Muscle of leg (tissue), 11 donors: Measurements from ENCODE around the gene PLEKHA5. TPM values are rescaled to one million over a fixed set of nuclear protein-coding genes. Genes with fewer than 3 reads are reported as not detected.
A peak's percentile ranks its signal among the peaks of the same experiment; 100 is the strongest.

Source experiments
- DNase-seq: peaks from one replicate; pipeline ENCODE4 v3.0.0; 2013
- H3K27ac ChIP-seq: one replicate; pipeline ENCODE4 v1.5.1; 2013; ENCODE audit warnings: mild to moderate bottlenecking, low read length, control low read depth
- H3K27me3 ChIP-seq: one replicate; pipeline ENCODE4 v1.6.1; 2013; ENCODE audit warnings: low read length; ENCODE audit not compliant: control insufficient read depth, insufficient read depth
- H3K36me3 ChIP-seq: one replicate; pipeline ENCODE4 v1.6.1; 2013; ENCODE audit warnings: low read length; ENCODE audit not compliant: control insufficient read depth, insufficient read depth
- H3K4me1 ChIP-seq: one replicate; pipeline ENCODE4 v1.6.1; 2013; ENCODE audit warnings: low read length; ENCODE audit not compliant: control insufficient read depth, insufficient read depth
- H3K4me3 ChIP-seq: one replicate; pipeline ENCODE4 v1.5.1; 2013; ENCODE audit warnings: low read length, control low read depth
- H3K9me3 ChIP-seq: replicated peaks from 2 replicates; pipeline ENCODE4 v1.6.1; 2013; ENCODE audit warnings: low read depth, low read length; ENCODE audit not compliant: control insufficient read depth
- WGBS: methylation state at CpG from one replicate; pipeline ENCODE4 v1.1.5; 2013; ENCODE audit warnings: missing lambda C conversion rate; ENCODE audit not compliant: insufficient coverage; 5-methylcytosine and 5-hydroxymethylcytosine counted together
- polyA plus RNA-seq, 8 donors: library from polyadenylated mRNA; unstranded; fragments of 120-200 nt; gene quantifications; one replicate each; pipeline versions ENCODE4 v1.2.1 to v1.2.3, GENCODE V29; 2013; ENCODE audit warnings: inconsistent platforms in 1 of 8, low replicate concordance in 1 of 8; ENCODE audit not compliant: insufficient read length in 8 of 8, insufficient read depth in 1 of 8
- total RNA-seq: library from RNA; stranded (reverse); fragments of 120-200 nt; gene quantifications from one replicate; pipeline ENCODE4 v1.2.4, GENCODE V29; 2013

The PLEKHA5 gene
- total and polyA plus RNA-seq, 9 donors = 13.2 to 24.6 (median 17.1) TPM

DNA sequence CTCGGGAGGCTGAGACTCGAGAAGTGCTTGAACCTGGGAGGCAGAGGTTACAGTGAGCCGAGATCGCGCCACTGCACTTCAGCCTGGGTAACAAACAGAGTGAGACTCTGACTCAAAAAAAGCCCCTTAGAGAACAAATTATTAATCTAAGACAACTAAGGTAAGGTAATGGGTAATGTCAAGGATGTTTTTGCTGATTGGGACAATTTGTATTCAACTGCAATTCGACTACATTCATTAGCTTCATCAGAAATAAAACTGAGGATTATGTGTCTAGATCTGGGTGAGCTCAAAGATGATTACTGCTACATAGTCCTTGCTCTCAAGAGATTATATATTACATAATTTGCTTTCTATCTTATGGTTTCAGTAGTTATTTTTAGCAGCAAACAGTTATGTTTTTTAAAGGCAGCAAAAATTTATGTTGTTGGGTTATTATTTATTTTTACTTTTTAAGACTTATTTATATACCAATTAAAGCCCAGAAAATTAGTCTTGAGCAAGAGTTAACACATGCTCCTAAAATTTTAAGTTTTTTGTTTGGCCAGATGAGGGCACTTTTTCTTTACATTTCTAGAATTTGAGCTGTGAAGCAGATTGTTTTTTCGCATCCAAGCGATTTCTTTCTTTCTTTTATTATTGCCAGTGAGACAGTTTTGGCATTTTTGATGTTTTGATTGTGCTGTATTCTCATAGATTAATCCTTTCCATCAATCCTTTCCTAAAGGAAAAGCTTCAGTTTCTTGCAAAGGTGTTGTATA, 52.3 kb downstream of the PLEKHA5 start:
- Histone ChIP-seq H3K36me3 (no peaks in the 10 kb centered on the region), H3K9me3 (no peaks in the 10 kb centered on the region), H3K27ac (no peak overlapping the region), H3K4me3 (no peak overlapping the region), H3K4me1 (no peaks in the 10 kb centered on the region), H3K27me3 (no peaks in the 10 kb centered on the region)
- DNase-seq = peak; percentile 45
- WGBS = no CpG with 5 or more reads among the region's 8 CpGs

DNA sequence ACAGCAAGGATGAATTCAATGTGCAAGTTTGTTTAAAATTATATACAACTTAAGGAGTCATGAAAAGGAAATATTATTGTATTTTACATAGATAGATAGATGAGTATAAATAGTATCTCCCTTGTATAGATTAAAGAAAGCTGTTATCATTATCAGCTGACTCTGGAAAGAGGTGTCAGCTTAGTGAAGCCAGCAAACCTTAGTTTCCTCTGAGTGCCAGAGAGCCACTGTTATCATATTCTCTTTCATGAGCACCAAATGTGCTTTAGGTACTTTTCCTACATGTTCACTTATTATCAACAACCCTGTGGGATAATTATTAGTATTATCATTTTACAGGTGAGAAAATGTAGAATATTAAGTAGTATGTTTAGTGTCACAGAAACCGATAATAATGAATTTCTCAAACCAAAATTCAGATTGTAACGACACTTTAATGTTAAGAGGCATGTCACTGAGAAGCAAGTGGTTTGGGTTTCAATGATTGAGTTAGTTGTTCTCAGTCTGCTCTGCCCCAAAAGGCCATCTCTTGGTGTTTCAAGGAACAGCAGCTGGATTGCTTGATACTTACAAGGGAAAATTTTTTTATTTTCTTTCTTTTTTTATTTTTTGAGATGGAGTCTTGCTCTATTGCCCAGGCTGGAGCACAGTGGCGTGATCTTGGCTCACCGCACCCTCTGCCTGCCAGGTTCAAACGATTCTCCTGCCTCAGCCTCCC, 53.7 kb downstream of the PLEKHA5 start:
- Histone ChIP-seq H3K4me1 (no peaks in the 10 kb centered on the region), H3K27ac (no peak overlapping the region)
- no peak for DNase-seq

DNA sequence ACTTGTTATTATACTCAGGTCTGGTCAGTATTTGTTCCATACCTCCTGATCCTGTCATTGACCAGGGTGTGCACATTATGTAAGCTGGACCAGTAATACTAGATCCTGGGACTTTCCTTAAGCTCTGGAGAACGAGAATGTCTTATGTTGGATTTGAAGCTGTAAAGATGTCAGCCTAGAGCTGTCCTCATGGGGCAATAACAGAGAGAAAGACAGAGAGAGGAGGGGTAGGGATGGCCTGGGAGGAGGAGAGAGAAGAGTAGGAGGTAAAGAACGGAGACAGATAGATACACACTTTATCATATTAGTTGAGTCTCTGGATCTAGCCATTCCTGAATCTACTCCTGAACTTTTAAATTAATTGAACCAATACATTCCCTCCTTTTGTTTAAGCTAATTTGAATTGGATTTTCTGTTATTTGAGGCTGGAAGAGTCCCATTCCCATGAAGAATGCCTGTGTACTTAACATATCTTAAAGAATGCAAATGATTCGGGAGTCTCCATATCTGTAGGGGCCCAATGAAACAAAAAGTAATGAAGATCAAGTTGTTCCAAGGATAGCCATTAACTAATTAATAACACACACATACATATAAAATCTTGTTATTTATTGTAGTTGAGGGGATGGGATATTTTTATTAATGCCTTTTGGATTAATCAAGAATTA, 55.9 kb downstream of the PLEKHA5 start:
- no peak overlapping the region for H3K4me3 ChIP-seq
- H3K9me3 ChIP-seq = no peaks in the 10 kb centered on the region
- H3K27ac ChIP-seq = no peak overlapping the region
- no peaks in the 10 kb centered on the region for H3K4me1 ChIP-seq
- no peak for DNase-seq
- no peaks in the 10 kb centered on the region for H3K27me3 ChIP-seq
- no CpG with 5 or more reads among the region's 3 CpGs for WGBS
- no peaks in the 10 kb centered on the region for H3K36me3 ChIP-seq

More for the DNA sequence above, 53.7 kb downstream of the PLEKHA5 start:
- no peaks in the 10 kb centered on the region for H3K9me3 ChIP-seq
- no peak overlapping the region for H3K4me3 ChIP-seq
- H3K36me3 ChIP-seq = no peaks in the 10 kb centered on the region
- H3K27me3 ChIP-seq = no peaks in the 10 kb centered on the region
- WGBS = 91% methylated on average over 4 of the region's 5 CpGs

DNA sequence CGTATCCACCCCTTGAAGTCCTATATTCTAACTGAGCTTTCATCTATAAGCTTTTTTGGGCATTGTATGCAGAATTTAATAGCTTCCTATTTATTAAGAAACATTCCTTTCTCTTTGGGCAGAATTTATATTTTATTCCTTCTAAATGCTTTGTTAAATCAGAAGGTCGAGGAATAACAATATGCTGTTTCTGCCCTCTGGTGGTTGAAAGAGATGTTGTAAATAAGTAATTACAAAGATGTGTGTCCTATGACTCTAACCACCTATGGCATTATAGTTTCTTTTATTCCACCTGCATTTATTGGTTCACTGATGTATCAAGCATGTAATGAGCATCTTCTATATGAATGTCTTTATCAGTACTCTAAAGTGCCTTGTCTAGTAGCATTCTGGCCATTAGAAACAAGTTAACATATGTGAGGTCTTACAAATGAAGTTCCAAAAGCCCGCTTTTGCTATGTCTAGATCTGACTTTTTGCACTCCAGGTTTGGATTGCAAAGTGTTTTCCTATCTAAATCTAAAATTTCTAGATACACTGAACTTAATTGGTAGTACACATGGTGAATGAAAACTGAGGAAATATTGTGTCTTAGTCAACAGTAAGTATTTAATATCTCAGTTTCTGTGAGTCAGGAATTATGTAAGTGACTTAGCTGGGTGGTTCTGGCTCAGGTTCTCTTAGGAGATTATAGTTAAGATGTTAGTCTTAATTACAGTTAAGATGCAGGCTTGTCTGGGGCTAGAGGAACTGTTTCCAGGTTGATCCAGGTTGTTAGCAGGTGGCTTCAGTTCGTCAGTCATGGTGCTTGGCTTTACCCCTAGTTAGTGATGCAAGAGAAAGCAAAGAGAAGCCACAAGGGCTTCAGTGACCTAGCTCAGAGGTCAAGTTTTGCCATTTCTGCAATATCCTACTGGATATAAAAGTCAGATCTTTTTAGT, 57.5 kb downstream of the PLEKHA5 start:
- WGBS = no CpG with 5 or more reads among the region's 4 CpGs
- H3K4me1 ChIP-seq = peaks cover 3% of the 10 kb centered on the region
- no peaks in the 10 kb centered on the region for H3K27me3 ChIP-seq
- no peaks in the 10 kb centered on the region for H3K9me3 ChIP-seq
- peak; percentile 74 for DNase-seq
- no peak overlapping the region for H3K27ac ChIP-seq
- H3K36me3 ChIP-seq = no peaks in the 10 kb centered on the region
- H3K4me3 ChIP-seq = no peak overlapping the region

DNA sequence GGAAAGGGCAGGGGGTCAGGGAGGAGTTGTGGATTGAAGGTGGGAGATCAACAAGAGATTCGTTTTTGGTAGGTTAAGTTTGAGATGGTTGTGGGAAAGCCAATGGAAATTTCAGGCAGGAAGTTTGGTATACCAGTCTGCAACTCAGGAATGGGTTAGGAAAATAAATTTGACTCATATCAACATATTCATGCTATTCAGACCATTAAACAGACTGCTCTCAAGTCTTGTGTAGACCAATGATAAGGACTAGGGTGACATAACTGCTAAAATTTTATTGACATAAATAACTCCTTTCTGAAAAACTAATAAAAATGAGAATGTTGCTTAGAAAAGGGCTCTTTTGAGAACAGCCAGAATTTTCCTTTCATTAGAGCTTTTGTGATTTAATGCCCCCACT, 60.0 kb downstream of the PLEKHA5 start:
- no peaks in the 10 kb centered on the region for H3K36me3 ChIP-seq
- H3K9me3 ChIP-seq = no peaks in the 10 kb centered on the region
- no peak overlapping the region for H3K4me3 ChIP-seq
- H3K27me3 ChIP-seq = no peaks in the 10 kb centered on the region
- DNase-seq = no peak
- peaks cover 3% of the 10 kb centered on the region for H3K4me1 ChIP-seq
- H3K27ac ChIP-seq = no peak overlapping the region
- WGBS = 50% methylated on average over 1 of the region's 1 CpG

DNA sequence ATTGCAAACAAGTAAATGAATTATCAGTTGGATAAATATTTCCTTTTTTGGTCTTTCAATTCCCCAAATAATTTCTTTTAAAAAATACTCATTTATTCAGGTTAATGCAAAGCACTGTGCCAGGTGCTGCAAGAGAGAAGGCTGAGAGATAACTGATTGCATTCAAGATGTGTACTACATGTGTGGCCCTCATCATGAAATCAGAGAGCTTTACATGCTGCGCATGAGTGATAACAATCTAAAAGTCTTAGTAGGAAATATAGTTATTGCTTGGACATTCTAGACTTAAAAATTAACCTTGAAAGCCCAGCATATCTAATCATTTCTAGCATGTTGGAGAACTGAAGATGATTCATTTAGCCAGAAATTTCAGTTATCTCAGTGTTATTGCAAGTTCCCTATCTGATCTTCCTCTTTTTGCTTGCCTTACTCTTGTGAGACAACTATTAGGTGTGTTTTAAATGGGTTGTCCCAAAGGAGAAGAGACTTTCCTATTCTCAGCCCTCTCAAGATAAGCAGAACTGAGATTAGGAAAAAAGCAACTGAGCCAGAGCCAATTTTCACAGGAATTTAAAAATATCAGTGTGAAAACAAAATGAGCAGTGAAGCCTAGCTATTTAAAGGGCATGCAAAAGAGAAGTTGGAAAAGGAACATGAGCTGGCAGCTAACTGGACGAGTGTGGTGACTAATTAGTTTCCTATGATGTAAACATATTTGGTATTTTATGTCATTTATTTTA, 60.9 kb downstream of the PLEKHA5 start:
- Histone ChIP-seq H3K4me1 (peaks cover 3% of the 10 kb centered on the region), H3K36me3 (no peaks in the 10 kb centered on the region), H3K27me3 (no peaks in the 10 kb centered on the region), H3K27ac (no peak overlapping the region), H3K9me3 (no peaks in the 10 kb centered on the region), H3K4me3 (no peak overlapping the region)
- DNase-seq = peak; percentile 67
- no CpG with 5 or more reads among the region's 2 CpGs for WGBS

DNA sequence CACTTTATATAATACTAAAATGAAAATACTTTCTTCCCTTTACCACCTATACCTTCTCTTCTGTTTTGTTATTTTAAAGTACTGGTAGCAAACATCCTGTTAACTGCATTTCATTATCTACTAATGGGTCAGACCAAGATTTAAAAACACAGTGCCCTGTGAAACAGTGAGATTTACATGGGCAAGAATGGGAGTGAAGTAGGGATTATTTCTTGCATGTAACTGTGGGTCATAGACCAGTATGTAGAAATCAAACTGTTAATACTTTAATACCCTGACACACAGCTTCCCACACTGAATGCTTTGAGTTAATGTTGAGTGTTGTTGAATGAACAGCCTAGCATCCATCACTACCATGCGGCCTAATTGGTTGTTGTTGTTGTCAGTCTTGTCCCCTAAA, 61.6 kb downstream of the PLEKHA5 start:
- Histone ChIP-seq H3K4me1 (peaks cover 3% of the 10 kb centered on the region), H3K27me3 (no peaks in the 10 kb centered on the region), H3K9me3 (no peaks in the 10 kb centered on the region), H3K36me3 (no peaks in the 10 kb centered on the region), H3K4me3 (no peak overlapping the region), H3K27ac (no peak overlapping the region)
- no peak for DNase-seq
- no CpG with 5 or more reads among the region's 1 CpG for WGBS

DNA sequence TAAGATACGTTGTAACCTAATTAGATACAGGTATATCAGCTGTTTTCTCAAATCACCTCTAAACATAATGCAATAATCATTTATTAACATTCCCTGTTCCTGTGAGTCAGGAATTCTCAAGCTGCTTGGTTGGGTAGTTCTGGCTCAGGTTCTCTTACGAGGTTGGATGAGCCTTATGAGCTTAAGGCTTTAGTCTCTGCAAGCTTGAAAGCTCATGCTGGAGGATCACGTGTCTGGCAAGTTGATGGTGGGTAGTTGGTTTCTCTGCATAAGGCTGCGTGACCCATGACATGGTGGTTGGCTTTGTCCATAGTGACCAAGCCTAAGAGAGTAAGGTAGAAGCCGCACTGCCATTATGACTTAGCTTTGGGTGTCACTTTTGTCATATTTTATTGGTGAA, 62.0 kb downstream of the PLEKHA5 start:
- no peaks in the 10 kb centered on the region for H3K9me3 ChIP-seq
- no peak overlapping the region for H3K27ac ChIP-seq
- DNase-seq = no peak
- H3K36me3 ChIP-seq = no peaks in the 10 kb centered on the region
- no peaks in the 10 kb centered on the region for H3K27me3 ChIP-seq
- H3K4me1 ChIP-seq = peaks cover 3% of the 10 kb centered on the region
- no peak overlapping the region for H3K4me3 ChIP-seq
- WGBS = 100% methylated on average over 3 of the region's 5 CpGs

DNA sequence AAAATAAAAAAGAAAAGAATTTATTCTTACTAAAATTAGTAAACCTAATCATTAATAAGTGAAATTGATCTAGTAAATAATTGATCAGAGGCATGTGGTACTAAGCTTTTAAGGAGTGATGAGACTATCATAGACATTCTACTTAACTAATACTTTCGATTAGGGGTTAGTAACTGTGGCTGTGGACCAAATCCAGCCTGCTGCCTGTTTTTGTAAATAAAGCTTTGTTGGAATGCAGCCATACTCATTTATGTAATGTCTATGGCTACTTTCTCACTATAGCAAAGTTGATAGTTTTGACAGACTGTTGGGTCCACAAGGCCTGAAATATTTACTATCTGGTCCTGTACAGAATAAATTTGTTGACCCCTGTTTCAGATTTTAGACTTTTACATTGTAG, 63.2 kb downstream of the PLEKHA5 start:
- Histone ChIP-seq H3K9me3 (no peaks in the 10 kb centered on the region), H3K27me3 (no peaks in the 10 kb centered on the region), H3K4me1 (peaks cover 3% of the 10 kb centered on the region), H3K36me3 (no peaks in the 10 kb centered on the region), H3K27ac (no peak overlapping the region), H3K4me3 (no peak overlapping the region)
- no peak for DNase-seq
- WGBS = no CpG with 5 or more reads among the region's 1 CpG
